Heart left ventricle (tissue), 16 donors: ENCODE measurements around the gene CRMP1. TPM values are rescaled to one million over a fixed set of nuclear protein-coding genes. Genes with fewer than 3 reads are reported as not detected.

Source experiments
- ATAC-seq, 4 donors: fragments of 200-7000 bp; cut with Tn5 transposase; one replicate each; pipeline ENCODE4 v1.9.1; 2020 to 2022; ENCODE audit warnings: moderate library complexity in 4 of 4, mild to moderate bottlenecking in 3 of 4, moderate number of reproducible peaks in 1 of 4
- DNase-seq, 5 donors: peaks; one replicate each; pipeline ENCODE4 v3.0.0-alpha.2; 2020
- H3K27ac ChIP-seq, 12 donors: fragments of 200-600 bp; sonication (generic) in 4 of 12; one replicate each; pipeline versions ENCODE4 v1.5.0 to v1.8.0; 2016 to 2022; ENCODE audit warnings: mild to moderate bottlenecking in 2 of 12
- H3K27me3 ChIP-seq, 9 donors: fragments of 200-600 bp; sonication (generic) in 2 of 9; one replicate each; pipeline versions ENCODE4 v1.5.1 to v1.8.0; 2016 to 2022; ENCODE audit warnings: mild to moderate bottlenecking in 3 of 9
- H3K36me3 ChIP-seq, 9 donors: fragments of 200-600 bp; sonication (generic) in 2 of 9; one replicate each; pipeline versions ENCODE4 v1.5.0 to v1.8.0; 2018 to 2022; ENCODE audit warnings: mild to moderate bottlenecking in 2 of 9
- H3K4me1 ChIP-seq, 12 donors: fragments of 200-600 bp; sonication (generic) in 4 of 12; one replicate each; pipeline versions ENCODE4 v1.5.0 to v1.8.0; 2016 to 2022; ENCODE audit warnings: mild to moderate bottlenecking in 3 of 12
- H3K4me3 ChIP-seq, 12 donors: fragments of 200-600 bp; sonication (generic) in 4 of 12; one replicate each; pipeline versions ENCODE4 v1.5.0 to v1.8.0; 2017 to 2022; ENCODE audit warnings: mild to moderate bottlenecking in 9 of 12, moderate library complexity in 4 of 12
- H3K9me3 ChIP-seq, 12 donors: fragments of 200-600 bp; sonication (generic) in 4 of 12; one replicate each; pipeline versions ENCODE4 v1.5.0 to v1.8.0; 2016 to 2022; ENCODE audit warnings: mild to moderate bottlenecking in 1 of 12
- POLR2A ChIP-seq, 2 donors: fragments of 450-650 bp; IDR thresholded peaks; one replicate each; pipeline ENCODE4 v1.6.1; 2017; ENCODE audit warnings: antibody characterized with exemption in 2 of 2, mild to moderate bottlenecking in 2 of 2, moderate library complexity in 2 of 2
- WGBS, 4 donors: extraction: QIAGEN DNeasy Blood & Tissue Kit in 2 of 4; methylation state at CpG; one replicate each; pipeline versions ENCODE4 v1.1.5 to v1.1.7; 2013 to 2018; 5-methylcytosine and 5-hydroxymethylcytosine counted together
- intact Hi-C, 10 donors: fragments of 100-400 bp; cut with DNase I; formaldehyde crosslinking; loops; one replicate each; pipeline versions ENCODE4 v1.11.1 to v1.14.2; 2022
- polyA plus RNA-seq, 2 donors: library from polyadenylated mRNA; stranded (reverse); fragments of 200-250 nt; gene quantifications; one replicate each; pipeline ENCODE4 v1.2.3, GENCODE V29; 2013
- total RNA-seq, 9 donors: library from RNA; depleted of rRNA in 2 of 9; stranded (reverse); fragments of >200 nt in 2 of 9; fragmentation: NEBNext Ultra II Directional in 3 of 9; extraction: Animal tissue kit (Norgen Biotek cat#: 25700) in 3 of 9; gene quantifications; one replicate each; pipeline versions ENCODE4 v1.1.0 to v1.2.4, GENCODE V29; 2016 to 2023
- TF ChIP-seq, protein P1 (sequence below), 12 donors: fragments of 200-600 bp; sonication (generic) in 4 of 12; IDR thresholded peaks; one replicate each; pipeline versions ENCODE4 v1.5.0 to v1.8.0; 2018 to 2022; ENCODE audit warnings: antibody characterized with exemption in 12 of 12, mild to moderate bottlenecking in 5 of 12
- donor health status: ischemic (EF 13 %, LVEDD 7.1; RV severe dilation, severe dysfunction).
- donor health status: healthy with polysubstance abuse.
- donor health status: DM: no; HTN: yes; CAD: no.
- donor health status: DM: no; HTN: no; CAD: no.
- donor health status: ischemic (EF 25% LVEDD 6.9; RV normal size, moderate dysfunction).
- donor health status: ischemic (EF 25% LVEDD 5.7; RV mildly dilated, moderate dysfunction).
- donor health status: healthy.
- donor health status: DM: yes; HTN: yes; CAD: no.
- donor health status: ischemic (EF 35%, LVEDD 5.7; RV mildly dilated, moderate dysfunction).
- donor health status: nonischemic (EF 11% LVEDD 7.7; RV severe dilation, severe dysfunction).
- donor health status: DM: yes; HTN: yes; CAD: no.
- donor health status: PGD.
- donor health status: ischemic (EF 29% LVEDD 5.4; RV normal size, mild dysfunction).
- donor health status: nonischemic (EF 23%, LVEDD 6.1; RV moderate dilation, normal function).

The CRMP1 gene
- total and polyA plus RNA-seq, 11 donors, result 0.34 to 2.4 (median 0.93) TPM

DNA sequence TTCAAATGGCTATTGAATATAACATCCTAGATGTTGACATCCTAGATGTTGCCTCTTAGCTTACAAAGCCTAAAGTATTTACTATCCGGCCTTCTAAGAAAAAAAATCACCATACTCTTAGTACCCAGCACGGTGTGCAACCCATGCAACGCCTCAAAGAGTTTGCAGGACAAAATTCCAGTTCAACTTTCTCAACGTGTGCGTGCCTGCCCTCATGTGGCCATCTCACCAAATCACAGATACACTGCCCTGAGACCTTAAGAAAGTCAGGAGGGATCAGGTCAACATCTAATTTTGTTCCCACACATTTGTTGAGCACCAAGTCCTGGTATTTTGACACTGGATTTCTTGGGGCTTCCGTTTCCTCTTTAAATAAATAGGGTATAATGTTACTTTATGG lies 68.3 kb downstream of the CRMP1 start:
- H3K4me1 ChIP-seq, result peaks cover 0 to 19% (median 12%) of the 10 kb centered on the region in 12 donors
- TF ChIP-seq POLR2A (IDR thresholded peaks at IDR 0.05), result no peak
- TF ChIP-seq, protein P1, sequence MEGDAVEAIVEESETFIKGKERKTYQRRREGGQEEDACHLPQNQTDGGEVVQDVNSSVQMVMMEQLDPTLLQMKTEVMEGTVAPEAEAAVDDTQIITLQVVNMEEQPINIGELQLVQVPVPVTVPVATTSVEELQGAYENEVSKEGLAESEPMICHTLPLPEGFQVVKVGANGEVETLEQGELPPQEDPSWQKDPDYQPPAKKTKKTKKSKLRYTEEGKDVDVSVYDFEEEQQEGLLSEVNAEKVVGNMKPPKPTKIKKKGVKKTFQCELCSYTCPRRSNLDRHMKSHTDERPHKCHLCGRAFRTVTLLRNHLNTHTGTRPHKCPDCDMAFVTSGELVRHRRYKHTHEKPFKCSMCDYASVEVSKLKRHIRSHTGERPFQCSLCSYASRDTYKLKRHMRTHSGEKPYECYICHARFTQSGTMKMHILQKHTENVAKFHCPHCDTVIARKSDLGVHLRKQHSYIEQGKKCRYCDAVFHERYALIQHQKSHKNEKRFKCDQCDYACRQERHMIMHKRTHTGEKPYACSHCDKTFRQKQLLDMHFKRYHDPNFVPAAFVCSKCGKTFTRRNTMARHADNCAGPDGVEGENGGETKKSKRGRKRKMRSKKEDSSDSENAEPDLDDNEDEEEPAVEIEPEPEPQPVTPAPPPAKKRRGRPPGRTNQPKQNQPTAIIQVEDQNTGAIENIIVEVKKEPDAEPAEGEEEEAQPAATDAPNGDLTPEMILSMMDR (IDR thresholded peaks at IDR 0.05), result peak in 10 of 12 donors; percentile 9 to 44 (median 29)
- H3K36me3 ChIP-seq, result peaks cover 0 to 35% (median 0%) of the 10 kb centered on the region in 9 donors
- WGBS, 4 donors, result 64 to 77% (median 70%) methylated on average over 6 of the region's 6 CpGs
- H3K27me3 ChIP-seq, result no peaks in the 10 kb centered on the region
- intact Hi-C loops, result loop anchor here in 3 of 10 donors (10.0 kb wide), 1 partner anchor 150 kb away; no protein-coding TSS in a partner anchor
- H3K9me3 ChIP-seq, result no peaks in the 10 kb centered on the region
- DNase-seq, result no peak
- ATAC-seq, result no peak
- no peak overlapping the region for H3K27ac ChIP-seq
- no peak overlapping the region for H3K4me3 ChIP-seq

DNA sequence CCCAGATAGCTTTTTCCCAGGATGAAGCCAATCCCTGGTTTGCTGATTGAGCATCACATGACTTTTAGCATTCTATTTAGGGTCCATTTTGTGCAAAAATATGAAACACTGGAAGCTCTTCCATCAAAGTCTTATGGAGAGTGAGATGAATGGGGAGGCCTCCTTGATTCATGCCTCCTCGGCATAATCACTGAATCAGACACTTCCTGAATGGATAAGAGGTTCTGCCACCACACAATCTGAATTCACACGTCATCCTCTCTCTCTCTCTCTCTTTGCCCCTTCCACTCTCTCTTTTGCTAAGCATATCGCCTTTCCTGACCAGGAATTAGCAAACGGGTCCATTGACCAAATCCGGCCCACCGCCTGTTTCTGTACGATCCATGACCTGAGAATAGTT lies 68.7 kb downstream of the CRMP1 start:
- Histone ChIP-seq H3K9me3 (no peaks in the 10 kb centered on the region), H3K4me1 (peaks cover 0 to 19% (median 12%) of the 10 kb centered on the region in 12 donors), H3K36me3 (peaks cover 0 to 39% (median 0%) of the 10 kb centered on the region in 9 donors), H3K27me3 (no peaks in the 10 kb centered on the region), H3K27ac (no peak overlapping the region), H3K4me3 (no peak overlapping the region)
- intact Hi-C loops, result loop anchor here in 3 of 10 donors (10.0 kb wide), 1 partner anchor 151 kb away; no protein-coding TSS in a partner anchor
- 84 to 91% (median 86%) methylated on average over 7 of the region's 7 CpGs for WGBS, 4 donors
- TF ChIP-seq, protein P1 (IDR thresholded peaks at IDR 0.05), result no peak
- TF ChIP-seq POLR2A (IDR thresholded peaks at IDR 0.05), result no peak
- DNase-seq (no peak), ATAC-seq (no peak)

DNA sequence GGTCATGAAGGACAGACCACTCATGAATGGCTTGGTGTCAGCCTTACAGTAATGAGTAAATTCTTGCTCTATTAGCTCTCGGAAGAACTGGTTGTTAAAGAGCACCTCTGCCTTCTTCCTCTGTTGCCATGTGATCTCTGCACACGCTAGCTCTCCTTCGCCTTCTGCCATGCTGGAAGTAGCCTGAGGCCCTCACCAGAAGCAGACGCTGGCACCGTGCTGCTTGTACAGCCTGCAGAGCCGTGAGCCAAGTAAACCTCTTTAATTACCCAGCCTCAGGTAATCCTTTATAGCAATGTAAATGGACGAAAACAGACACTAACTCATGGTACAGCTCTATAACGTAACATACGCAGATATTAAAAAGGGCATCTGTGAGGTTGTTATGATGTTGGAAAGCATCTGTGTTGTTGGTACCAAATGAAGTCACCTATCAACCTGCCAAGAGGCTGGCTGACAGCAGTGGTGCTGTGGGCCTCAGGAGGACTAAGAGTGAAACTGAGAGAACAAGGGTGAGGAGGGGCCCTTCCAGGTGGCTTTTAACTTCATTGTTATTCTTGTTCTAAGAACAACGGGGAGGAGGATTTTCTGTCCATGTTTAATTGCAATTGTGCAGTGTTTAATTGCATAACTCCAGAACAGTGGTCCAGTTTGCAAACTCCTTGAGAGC lies 69.2 kb downstream of the CRMP1 start:
- H3K27me3 ChIP-seq, result no peaks in the 10 kb centered on the region
- TF ChIP-seq, protein P1 (IDR thresholded peaks at IDR 0.05), result no peak
- TF ChIP-seq POLR2A (IDR thresholded peaks at IDR 0.05), result no peak
- intact Hi-C loops, result loop anchor here in 3 of 10 donors (10.0 kb wide), 1 partner anchor 151 kb away; no protein-coding TSS in a partner anchor
- H3K36me3 ChIP-seq, result peaks cover 0 to 40% (median 0%) of the 10 kb centered on the region in 9 donors
- H3K9me3 ChIP-seq, result no peaks in the 10 kb centered on the region
- DNase-seq (no peak), ATAC-seq (no peak)
- H3K27ac ChIP-seq, result no peak overlapping the region
- 88 to 93% (median 92%) methylated on average over 10 of the region's 10 CpGs for WGBS, 4 donors
- H3K4me1 ChIP-seq, result peaks cover 0 to 19% (median 12%) of the 10 kb centered on the region in 12 donors
- no peak overlapping the region for H3K4me3 ChIP-seq

DNA sequence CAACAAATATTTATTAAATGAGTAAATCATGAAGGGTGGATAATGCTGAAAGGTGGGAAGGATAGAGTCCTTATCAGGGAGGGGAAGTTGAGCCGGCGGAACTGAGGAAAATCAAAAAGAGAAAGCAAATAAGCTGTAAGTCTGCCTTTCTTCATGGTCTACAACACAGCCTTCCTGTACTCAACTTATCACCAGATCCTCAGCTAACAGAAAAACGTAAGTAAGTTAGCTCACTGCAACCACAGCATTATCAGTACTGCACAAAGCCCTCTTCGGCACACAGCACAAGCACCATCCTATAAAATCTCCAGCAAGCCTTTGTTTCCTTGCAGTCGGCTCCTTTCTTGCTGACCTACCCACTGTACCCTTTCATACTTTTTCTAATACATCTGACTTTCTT lies 70.3 kb downstream of the CRMP1 start:
- H3K27ac ChIP-seq, result no peak overlapping the region
- no peaks in the 10 kb centered on the region for H3K27me3 ChIP-seq
- 71 to 79% (median 76%) methylated on average over 5 of the region's 5 CpGs for WGBS, 4 donors
- intact Hi-C loops, result loop anchor here in 3 of 10 donors (10.0 kb wide), 1 partner anchor 152 kb away; no protein-coding TSS in a partner anchor
- H3K4me1 ChIP-seq, result peaks cover 0 to 11% (median 5%) of the 10 kb centered on the region in 12 donors
- ATAC-seq, result no peak
- DNase-seq, result no peak
- H3K36me3 ChIP-seq, result peaks cover 0 to 47% (median 0%) of the 10 kb centered on the region in 9 donors
- H3K9me3 ChIP-seq, result no peaks in the 10 kb centered on the region
- no peak overlapping the region for H3K4me3 ChIP-seq
- TF ChIP-seq, protein P1 (IDR thresholded peaks at IDR 0.05), result no peak
- no peak for TF ChIP-seq POLR2A (IDR thresholded peaks at IDR 0.05)
